GM12892 (cell line): ENCODE data around the gene ZDHHC14.

ENCODE experiments used
- POLR2A ChIP-seq: IDR thresholded peaks from 2 replicates; pipeline ENCODE4 v1.6.1; 2011; ENCODE audit warnings: low read depth, low read length, control low read depth
- POLR2AphosphoS5 ChIP-seq: IDR thresholded peaks from 2 replicates; pipeline ENCODE4 v1.6.1; 2011; ENCODE audit warnings: low read depth, low read length, control low read depth
- TAF1 ChIP-seq: IDR thresholded peaks from 2 replicates; pipeline ENCODE4 v1.6.1; 2011; ENCODE audit warnings: low read depth, mild to moderate bottlenecking, control low read depth, low read length, borderline replicate concordance

DNA sequence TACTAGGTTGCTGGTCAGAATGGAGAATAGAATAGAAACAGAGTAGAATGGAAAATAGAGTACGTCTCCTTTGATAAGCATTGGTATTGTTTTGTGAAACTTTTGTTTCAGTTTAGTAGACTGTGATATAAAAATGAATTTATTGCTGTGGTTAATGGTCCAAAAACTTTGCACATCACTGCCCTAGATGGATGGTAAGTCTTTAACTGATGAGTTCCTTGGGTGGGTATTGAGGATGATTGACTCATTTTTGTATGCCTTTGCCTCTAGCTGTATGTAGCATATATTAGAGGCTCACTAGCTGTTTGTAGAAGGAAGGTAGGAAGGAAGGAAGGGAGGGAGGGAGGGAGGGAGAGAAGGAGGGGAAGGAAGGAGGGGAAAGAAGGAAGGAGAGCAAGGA, 48.3 kb downstream of the ZDHHC14 start:
- TF ChIP-seq POLR2A (no peak), POLR2AphosphoS5 (no peak), TAF1 (no peak)
